Measurements from ENCODE around the gene PLEKHA7. TPM values are rescaled to one million over a fixed set of nuclear protein-coding genes. Genes with fewer than 3 reads are reported as not detected.
"Not testable (repeated sequence)": the region's sequence is repeated elsewhere in the genome, so short reads cannot be mapped to it uniquely, and the experiment has no call there.

The PLEKHA7 gene
- total RNA-seq, 6 experiments from 2014 or later = 12.7 to 26.7 (median 21.5) TPM

- no peak for DNase-seq
- Histone ChIP-seq H3K27ac (no peak overlapping the region), H3K9me3 (no peaks in the 10 kb centered on the region), H3K27me3 (no peaks in the 10 kb centered on the region), H3K36me3 (no peaks in the 10 kb centered on the region), H3K4me1 (no peaks in the 10 kb centered on the region), H3K4me3 (no peak overlapping the region)
- peak in 2 of 4 donors; percentile 40 to 62 for ATAC-seq
- intact Hi-C loops (cut with DNase I) = no loop called here
- WGBS (ENCODE audit: insufficient coverage, low coverage, low lambda C conversion rate, missing lambda C conversion rate) = 85% methylated on average over 2 of the region's 6 CpGs
- no peak for TF ChIP-seq POLR2A (IDR thresholded peaks at IDR 0.05)
- TF ChIP-seq CTCF (IDR thresholded peaks at IDR 0.05) = peak in 1 of 4 donors; percentile 29
Observed at GRCh38 chr11:17036666-17037658, 22.7 kb upstream of the PLEKHA7 start.

- H3K36me3 ChIP-seq; intact Hi-C loops (cut with DNase I); H3K9me3 ChIP-seq; ATAC-seq; H3K27me3 ChIP-seq; H3K4me3 ChIP-seq; H3K27ac ChIP-seq; H3K4me1 ChIP-seq; DNase-seq: not testable (repeated sequence)
- WGBS (ENCODE audit: insufficient coverage, low coverage, low lambda C conversion rate, missing lambda C conversion rate) = no CpG with 5 or more reads among the region's 10 CpGs
Observed at GRCh38 chr11:17034027-17034426, 19.8 kb upstream of the PLEKHA7 start.

- Histone ChIP-seq H3K4me3 (no peak overlapping the region), H3K9me3 (no peaks in the 10 kb centered on the region), H3K36me3 (no peaks in the 10 kb centered on the region), H3K27ac (no peak overlapping the region), H3K4me1 (peaks cover 0 to 4% (median 0%) of the 10 kb centered on the region in 4 donors), H3K27me3 (no peaks in the 10 kb centered on the region)
- WGBS (ENCODE audit: insufficient coverage, low coverage, low lambda C conversion rate, missing lambda C conversion rate) = 78% methylated on average over 3 of the region's 3 CpGs
- DNase-seq = no peak
- ATAC-seq = peak in 3 of 4 donors; percentile 26 to 47 (median 36)
- intact Hi-C loops (cut with DNase I) = no loop called here
- TF ChIP-seq CTCF (IDR thresholded peaks at IDR 0.05) (no peak), POLR2A (IDR thresholded peaks at IDR 0.05) (no peak)
Observed at GRCh38 chr11:17026487-17027082, 12.4 kb upstream of the PLEKHA7 start.

GRCh38 chr11:17024924-17025323, 10.7 kb upstream of the PLEKHA7 start:
- peaks cover 0 to 4% (median 0%) of the 10 kb centered on the region in 4 donors for H3K4me1 ChIP-seq
- no peak for TF ChIP-seq POLR2A (IDR thresholded peaks at IDR 0.05)
- no peak for TF ChIP-seq CTCF (IDR thresholded peaks at IDR 0.05)
- WGBS (ENCODE audit: insufficient coverage, low coverage, low lambda C conversion rate, missing lambda C conversion rate) = 83% methylated on average over 2 of the region's 2 CpGs
- no peak for DNase-seq
- H3K4me3 ChIP-seq = no peak overlapping the region
- no peaks in the 10 kb centered on the region for H3K27me3 ChIP-seq
- no peaks in the 10 kb centered on the region for H3K36me3 ChIP-seq
- no peak for ATAC-seq
- H3K27ac ChIP-seq = no peak overlapping the region
- H3K9me3 ChIP-seq = no peaks in the 10 kb centered on the region
- intact Hi-C loops (cut with DNase I) = no loop called here

- H3K9me3 ChIP-seq = no peaks in the 10 kb centered on the region
- intact Hi-C loops (cut with DNase I) = no loop called here
- H3K27ac ChIP-seq = no peak overlapping the region
- no peaks in the 10 kb centered on the region for H3K27me3 ChIP-seq
- 87% methylated on average over 8 of the region's 8 CpGs for WGBS (ENCODE audit: insufficient coverage, low coverage, low lambda C conversion rate, missing lambda C conversion rate)
- no peak for DNase-seq
- no peak for ATAC-seq
- no peaks in the 10 kb centered on the region for H3K4me1 ChIP-seq
- H3K36me3 ChIP-seq = no peaks in the 10 kb centered on the region
- H3K4me3 ChIP-seq = no peak overlapping the region
- no peak for TF ChIP-seq POLR2A (IDR thresholded peaks at IDR 0.05)
Observed at GRCh38 chr11:17021511-17021910, 7.3 kb upstream of the PLEKHA7 start.

All from right lobe of liver (tissue), 6 donors.